ENCODE data around the gene SLC12A4.

DNA sequence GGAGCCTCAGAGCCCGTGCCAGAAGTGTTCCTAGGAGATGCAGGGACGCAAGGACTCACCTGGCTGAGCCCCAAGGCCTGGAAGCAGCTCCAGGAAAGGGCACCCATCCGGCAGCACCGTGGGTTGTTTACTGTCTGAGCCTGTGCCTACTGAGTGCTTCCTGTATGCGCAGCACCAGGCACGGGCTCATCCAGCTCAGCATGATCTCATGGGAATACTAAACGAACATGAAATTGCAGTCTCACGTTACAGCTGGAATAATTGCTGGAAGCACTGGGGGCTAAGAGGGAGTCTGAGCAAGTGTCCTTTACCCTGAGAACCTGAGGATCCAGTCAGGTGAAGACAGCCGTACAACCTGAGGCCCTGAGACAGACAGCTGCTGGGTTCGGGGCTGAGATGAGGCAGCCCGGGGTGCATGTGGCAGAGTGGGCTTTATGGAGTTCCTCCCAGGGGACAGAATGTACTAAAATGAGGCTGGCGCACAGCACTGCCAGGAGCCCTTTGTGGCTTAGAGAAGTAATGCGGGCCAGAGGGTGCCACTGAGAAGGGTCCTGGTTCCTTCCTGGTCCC lies 42.2 kb downstream of the SLC12A4 start:
- TF ChIP-seq POLR2A (IDR thresholded peaks at IDR 0.05) (no peak), EP300 (IDR thresholded peaks at IDR 0.05) (no peak)
- TF ChIP-seq, protein P1, sequence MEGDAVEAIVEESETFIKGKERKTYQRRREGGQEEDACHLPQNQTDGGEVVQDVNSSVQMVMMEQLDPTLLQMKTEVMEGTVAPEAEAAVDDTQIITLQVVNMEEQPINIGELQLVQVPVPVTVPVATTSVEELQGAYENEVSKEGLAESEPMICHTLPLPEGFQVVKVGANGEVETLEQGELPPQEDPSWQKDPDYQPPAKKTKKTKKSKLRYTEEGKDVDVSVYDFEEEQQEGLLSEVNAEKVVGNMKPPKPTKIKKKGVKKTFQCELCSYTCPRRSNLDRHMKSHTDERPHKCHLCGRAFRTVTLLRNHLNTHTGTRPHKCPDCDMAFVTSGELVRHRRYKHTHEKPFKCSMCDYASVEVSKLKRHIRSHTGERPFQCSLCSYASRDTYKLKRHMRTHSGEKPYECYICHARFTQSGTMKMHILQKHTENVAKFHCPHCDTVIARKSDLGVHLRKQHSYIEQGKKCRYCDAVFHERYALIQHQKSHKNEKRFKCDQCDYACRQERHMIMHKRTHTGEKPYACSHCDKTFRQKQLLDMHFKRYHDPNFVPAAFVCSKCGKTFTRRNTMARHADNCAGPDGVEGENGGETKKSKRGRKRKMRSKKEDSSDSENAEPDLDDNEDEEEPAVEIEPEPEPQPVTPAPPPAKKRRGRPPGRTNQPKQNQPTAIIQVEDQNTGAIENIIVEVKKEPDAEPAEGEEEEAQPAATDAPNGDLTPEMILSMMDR (IDR thresholded peaks at IDR 0.05), result no peak
